SIG-M5 (cell line): ENCODE data around the gene ERVV-1.
"Not testable (repeated sequence)": the region's sequence is repeated elsewhere in the genome, so short reads cannot be mapped to it uniquely, and the experiment has no call there.

Source experiments
- DNase-seq: peaks from one replicate; lab custom pipeline; 2025; lab: John Stamatoyannopoulos, UW

Gene ERVV-1, protein sequence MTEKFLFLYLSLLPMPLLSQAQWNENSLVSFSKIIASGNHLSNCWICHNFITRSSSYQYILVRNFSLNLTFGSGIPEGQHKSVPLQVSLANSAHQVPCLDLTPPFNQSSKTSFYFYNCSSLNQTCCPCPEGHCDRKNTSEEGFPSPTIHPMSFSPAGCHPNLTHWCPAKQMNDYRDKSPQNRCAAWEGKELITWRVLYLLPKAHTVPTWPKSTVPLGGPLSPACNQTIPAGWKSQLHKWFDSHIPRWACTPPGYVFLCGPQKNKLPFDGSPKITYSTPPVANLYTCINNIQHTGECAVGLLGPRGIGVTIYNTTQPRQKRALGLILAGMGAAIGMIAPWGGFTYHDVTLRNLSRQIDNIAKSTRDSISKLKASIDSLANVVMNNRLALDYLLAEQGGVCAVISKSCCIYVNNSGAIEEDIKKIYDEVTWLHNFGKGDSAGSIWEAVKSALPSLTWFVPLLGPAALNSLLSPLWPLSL

DNA sequence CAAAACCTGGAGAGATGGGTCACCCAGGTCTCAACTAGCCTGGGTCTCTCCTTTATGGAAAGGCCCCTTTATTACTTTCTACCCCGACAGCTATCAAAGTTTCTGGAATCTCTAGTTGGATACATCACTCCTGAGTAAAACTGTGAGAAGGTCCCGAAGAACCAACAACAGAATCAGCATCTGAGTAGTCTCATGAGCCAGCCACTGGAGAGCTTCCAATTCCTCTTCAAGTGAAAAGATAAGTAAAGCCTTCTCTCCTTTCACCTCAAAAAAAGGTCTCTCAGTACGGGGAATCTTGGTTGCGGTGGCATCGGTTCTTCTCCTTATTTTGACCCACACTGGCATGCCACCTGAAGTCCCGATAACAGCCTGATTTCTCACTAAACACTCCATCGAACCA is at the start of gene ERVV-1:
Gene ERVV-1 (plus strand): TSS at position 301 of the 400 bp plus-strand sequence. CDS start 170 bp downstream, outside the sequence.
- DNase-seq, result no peak

DNA sequence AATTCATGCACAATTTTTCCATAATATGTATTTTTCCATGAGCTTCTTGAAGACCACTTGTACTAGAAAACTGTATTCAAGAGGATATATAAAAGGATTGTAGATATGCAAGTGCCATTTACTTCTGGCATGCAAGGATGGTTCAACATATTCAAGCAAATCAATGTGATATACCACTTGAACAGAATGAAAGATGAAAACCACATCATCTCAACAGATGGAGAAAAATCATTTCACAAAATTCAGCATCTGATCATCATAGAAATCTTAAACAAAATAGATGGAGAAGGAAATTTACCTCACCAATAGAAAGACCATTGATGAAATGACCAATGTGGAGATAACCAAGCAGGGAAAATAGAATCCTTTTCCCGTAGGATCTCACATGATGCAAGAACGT is 45.9 kb upstream of the ERVV-1 start:
- no peak for DNase-seq

DNA sequence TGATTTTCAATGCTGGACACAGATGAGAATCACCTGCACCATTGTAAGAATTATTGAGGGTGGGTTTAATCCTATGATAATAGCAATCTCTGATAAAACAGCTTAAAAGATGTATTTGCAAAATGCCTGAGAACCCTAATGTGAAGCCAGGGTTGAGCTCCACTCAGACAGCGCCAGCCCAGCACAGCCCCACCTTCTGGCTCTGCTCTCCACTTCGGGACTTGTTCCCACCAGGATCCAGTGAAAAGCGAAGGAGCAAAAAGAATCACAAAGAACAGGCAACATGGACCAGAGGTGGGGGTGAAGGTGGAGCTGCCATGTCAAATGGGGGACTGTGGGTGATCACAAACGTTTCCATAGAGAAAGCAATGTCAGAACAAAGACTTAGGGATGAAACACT is 32.4 kb upstream of the ERVV-1 start:
- no peak for DNase-seq

DNA sequence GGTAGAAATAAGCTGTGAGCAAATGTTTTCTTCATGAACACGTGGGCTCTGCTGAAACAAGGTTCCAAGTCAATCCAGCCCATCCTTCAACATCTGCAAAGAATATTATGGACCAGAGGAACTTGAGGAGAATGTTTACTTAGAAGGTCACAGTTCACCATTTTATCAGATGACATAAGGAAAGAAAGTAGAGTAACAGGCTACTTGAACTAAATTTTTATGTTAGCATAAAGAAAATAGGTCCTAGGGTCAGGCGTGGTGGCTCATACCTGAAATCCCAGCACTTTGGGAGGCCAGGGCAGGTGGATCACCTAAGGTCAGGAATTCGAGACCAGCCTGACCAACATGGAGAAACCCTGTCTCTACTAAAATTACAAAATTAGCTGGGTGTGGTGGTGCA is 30.6 kb upstream of the ERVV-1 start:
- DNase-seq, result not testable (repeated sequence)

DNA sequence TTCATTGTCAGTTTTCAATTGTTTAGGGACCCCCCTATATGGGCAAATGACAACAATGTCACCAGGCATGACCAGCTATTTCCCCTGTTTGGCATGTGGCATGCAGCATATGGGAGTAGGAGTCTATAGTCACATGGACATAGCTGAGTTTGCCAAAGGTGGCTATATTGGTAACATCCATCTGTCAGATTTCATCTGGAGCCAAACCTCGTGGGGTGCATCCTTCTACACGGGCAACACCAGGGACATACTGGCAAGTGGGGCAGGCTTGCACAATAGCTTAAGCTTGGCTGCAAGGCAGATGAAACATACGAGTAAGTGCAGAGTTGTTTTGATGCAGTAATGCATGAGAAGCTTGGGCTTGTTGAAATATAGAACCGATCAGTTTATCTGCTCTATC is 26.5 kb upstream of the ERVV-1 start:
- no peak for DNase-seq

DNA sequence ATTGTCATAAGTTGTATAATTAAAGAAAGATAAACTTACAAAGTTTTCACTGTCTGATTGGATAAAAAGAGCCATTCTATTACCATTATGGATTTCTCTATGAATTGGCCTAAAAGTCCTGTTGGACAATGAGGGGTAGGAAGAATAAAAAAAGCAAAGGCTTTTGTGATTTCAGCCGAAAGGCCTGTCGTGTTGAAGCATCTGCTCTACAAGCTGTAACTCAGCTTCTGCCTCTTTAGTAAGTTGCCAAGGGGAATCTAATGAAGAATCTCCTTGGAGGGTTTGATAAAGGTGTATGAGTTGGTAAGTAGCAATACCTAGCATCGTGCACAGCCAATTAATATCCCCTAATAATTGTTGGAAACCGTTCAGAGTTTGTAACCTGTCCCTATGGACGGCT is 25.2 kb upstream of the ERVV-1 start:
- no peak for DNase-seq

DNA sequence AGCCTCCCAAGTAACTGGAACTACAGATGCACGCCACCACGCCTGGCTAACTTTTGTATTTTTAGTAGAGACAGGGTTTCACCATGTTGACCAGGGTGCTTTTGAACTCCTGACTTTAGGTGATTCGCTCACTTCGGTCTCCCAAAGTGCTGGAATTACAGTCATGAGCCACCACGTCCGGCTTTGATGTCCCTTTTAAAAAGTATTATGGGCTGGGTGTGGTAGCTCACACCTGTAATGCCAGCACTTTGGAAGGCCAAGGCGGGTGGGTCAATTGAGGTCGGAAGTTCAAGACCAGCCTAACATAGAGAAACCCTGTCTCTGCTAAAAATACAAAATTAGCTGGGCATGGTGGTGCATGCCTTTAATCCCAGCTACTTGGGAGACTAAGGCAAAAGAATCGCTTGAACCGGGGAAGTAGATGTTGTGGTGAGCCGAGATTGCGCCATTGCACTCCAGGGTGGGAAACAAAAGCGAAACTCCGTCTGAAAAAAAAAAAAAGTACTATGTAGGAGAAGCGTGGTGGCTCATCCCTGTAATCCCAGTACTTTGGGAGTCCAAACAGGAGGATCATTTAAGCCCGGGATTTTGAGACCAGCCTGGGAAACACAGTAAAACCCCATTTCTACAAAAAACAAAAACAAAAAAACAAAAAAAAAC is 22.8 kb upstream of the ERVV-1 start:
- no peak for DNase-seq

DNA sequence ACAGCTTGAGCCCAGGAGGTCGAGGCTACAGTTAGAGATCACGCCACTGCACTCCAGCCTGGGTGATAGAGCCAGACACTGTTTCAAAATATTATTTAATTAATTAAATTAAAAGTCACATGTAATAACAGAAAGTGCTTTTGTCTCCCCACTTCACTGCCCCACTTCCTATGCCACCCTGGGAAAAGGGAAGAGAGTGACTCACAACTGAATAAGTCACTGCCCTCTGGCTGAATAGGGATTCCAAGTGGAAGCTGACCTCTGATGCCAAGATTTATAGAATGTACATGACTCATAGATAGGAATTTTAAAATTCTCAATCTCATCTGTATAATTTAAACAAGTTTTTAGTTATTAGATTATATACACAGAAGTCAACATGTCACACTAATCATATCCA is 22.2 kb upstream of the ERVV-1 start:
- DNase-seq, result no peak

DNA sequence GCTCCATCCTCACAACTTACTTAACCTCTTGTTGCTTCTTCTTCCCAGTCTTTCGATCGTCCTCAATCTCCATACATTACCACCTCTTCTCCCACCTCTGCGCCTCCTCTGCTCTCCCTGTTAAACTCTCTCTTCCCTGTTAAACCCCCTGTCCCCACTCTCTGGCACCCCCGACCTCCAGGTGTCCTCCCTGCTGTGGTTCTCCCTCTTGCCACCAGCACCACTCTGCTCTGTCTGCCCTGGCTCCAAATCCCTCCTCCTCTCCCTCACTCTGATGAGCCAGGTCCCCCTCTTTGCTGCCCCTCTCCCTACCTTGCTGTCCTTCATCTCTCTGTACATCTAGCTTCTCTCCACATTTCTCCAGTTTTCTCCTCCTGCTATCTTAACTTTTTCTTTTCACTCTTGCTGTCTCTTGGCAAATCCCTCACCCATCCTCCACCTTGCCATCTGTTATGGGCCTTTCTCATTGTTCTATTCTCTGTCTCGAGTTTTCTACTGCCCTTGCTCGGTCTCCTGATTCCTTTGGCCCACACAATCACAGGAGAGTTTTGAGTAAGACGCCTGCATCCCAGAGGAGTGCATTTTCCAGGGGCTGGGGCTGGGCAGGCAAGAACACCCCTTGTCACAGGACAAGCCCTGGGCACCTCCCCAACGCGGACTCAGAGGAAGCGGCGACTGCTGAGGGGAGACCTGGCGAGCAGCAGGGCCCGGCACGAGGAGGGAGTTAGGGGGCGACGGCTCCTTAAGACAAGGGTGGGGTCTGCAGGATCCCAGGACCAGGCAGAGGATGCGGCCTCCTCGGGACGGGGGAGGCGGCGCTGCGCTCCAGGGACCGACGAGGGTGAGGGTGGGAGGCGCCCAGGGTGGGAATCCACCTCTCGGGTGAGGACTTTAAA is 21.4 kb upstream of the ERVV-1 start:
- DNase-seq, result no peak

DNA sequence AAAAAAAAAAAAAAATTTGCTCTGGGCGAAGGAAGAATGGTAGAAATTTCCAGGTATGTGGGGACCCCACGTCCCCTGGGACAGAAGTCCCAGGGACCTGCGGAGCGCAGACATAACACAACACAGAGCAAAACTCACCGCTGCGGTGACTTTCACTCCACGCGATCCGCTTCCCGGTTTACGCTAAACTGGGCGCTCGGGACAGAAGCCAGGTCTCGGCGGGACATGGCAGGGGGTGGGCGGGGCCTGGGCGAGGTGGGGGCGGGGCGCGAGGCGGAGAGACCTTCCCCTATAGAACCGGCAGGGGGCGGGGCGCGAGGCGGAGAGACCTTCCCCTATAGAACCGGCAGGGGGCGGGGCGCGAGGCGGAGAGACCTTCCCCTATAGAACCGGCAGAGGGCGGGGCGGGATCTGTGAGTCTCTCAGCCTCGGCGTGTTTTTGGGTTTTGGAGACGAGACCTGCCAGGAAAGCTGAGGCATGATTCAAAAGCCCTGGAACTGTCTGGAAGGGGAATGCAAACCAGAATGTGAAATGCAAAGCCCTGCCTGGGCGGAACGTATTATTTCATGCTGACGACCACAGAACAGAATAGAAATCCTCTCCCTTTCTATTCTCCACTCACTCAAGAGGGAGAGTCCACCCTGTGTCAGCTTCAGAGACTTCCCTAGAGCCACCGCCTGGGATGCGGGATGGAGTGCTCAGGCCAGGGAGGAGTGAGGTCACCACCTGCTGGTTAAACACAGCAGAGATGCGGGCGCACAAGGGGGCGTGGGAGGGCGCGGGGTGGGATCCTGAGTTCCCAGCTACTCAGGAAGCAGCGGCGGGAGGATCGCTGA is 20.2 kb upstream of the ERVV-1 start:
- DNase-seq, result no peak

DNA sequence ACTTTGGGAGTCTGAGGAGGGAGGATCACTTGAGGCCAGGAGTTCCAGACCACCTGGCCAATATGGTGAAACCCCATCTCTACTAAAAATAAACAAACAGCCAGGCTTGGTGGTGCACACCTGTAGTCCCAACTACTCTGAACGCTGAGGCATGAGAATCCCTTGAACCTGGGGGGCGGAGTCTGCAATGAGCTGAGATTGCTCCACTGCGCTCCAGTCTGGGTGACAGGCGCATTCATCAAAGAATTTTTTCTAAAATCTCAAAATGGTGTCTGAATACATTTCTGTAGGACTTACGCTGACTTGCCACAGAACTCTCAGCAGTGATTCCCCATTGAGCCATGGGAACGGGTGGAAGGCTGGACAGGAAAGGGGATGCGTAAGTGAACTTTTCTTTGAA is 18.0 kb upstream of the ERVV-1 start:
- DNase-seq, result no peak

DNA sequence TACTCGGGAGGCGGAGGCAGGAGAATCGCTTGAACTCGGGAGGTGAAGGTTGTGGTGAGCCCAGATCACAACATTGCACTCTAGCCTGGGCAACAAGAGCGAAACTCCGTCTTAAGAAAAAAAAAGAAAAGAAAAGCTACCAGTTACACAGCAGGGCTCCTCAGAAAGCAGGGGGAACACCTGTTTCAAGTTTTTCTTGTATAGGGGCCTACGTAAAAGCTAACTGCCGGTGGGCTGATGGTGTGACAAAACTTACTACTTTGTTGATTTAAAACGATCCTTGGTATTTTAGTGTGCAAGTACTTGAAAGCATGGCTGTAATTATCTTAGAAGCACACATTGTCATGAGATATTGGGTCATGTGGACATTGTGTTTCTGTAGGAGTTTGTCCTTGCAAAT is 15.7 kb upstream of the ERVV-1 start:
- DNase-seq, result no peak

DNA sequence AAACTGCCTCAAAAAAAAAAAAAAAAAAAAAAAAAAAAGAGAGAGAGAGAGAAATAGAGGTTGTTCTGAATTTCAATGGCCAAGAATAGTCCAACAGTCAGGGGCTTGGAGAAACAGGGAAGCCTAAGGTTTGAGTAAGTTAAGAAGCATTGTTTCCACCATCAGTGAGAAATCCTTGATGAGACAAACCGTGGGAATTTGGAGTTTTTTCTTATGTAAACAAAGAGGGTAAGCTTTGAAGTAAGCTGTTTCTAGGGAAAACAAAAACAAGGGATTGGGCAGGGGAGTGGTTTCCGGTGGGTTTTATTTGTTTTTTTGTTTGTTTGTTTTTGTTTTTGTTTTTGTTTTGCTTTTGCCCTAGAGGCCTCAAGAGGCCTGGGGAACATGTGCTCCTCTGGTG is 11.2 kb upstream of the ERVV-1 start:
- DNase-seq, result no peak

DNA sequence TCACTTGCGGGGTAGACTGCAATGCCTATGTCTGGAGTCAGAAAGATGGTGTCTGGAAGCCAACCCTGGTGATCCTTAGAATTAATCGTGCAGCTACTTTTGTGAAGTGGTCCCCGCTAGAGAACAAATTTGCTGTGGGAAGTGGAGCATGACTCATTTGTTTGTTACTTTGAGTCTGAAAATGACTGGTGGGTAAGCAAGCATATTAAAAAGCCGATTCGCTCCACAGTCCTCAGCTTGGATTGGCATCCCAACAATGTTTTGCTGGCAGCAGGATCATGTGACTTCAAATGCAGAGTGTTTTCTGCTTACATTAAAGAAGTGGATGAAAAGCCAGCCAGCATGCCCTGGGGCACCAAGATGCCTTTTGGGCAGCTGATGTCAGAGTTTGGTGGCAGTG is 9.5 kb upstream of the ERVV-1 start:
- no peak for DNase-seq

DNA sequence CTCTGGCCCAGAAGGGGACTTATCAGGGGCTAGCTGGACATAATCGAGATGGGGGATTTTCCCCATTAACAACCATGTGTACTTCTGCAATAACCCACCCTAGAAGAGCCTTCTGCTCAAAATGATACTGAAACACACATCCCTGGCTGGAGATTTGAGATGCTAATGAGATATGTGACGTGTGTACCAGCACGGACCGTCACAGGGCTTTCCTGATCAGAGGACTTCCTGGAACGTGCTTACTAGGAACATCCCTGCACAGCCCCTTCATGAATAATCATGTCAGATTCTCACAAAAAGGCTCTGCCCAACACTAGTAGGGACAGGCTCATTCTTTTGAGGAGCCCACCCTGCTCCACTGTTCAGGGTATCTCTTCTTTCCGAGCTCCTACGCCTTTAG is 6.5 kb upstream of the ERVV-1 start:
- no peak for DNase-seq

DNA sequence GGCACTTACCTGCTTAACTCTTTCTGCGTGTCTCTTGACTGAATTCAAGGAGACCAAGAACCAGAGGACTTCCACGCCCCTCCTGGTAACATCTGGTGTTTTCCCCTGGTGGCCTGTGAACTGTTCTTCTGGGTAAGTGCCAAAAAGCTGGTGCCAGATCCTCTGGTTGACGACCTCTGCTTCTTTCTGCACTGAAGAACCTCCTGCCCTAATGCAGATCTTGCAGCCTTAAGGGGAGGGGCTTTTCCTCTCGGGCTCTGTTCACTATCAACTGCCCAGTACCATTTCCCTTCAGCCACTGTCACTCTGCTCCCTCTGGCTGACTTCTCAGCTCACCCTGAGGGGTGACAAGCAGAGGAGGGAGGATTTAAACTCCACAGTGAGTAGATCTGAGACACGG is 6.1 kb upstream of the ERVV-1 start:
- no peak for DNase-seq

DNA sequence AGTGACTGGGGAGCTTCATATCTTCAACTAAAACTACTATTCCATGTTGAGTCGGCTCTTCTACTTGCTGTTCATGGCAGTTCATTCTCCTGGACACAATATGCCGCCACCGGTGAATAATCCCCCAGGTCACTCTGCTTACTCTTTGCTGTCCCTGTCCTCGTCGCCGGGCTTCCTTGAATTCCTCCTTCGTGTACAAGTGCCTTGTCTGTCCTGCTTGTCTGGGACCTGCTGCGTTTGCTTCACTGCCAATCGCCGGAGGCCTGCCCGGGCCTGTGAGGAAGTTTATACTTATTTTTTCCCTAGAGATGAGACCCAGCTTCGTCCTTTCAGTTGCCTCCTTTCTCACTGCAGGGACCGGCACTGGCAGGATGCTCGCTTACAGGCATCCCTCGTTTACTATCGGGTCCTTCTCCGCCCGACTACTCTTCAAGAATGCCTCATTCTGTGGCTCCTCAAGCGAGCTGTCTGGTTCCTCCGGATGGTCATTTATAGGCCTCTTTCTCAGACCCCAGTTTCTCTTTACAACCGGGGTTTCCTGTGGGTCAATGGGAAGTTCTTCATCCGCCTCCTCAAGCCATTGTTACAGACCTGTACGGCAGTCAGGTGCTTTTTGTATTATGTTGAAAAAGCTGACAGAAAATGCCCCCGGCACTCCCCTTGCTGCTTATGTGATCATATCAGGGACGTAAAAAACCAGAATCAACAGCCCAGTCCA is 5.5 kb upstream of the ERVV-1 start:
- no peak for DNase-seq

DNA sequence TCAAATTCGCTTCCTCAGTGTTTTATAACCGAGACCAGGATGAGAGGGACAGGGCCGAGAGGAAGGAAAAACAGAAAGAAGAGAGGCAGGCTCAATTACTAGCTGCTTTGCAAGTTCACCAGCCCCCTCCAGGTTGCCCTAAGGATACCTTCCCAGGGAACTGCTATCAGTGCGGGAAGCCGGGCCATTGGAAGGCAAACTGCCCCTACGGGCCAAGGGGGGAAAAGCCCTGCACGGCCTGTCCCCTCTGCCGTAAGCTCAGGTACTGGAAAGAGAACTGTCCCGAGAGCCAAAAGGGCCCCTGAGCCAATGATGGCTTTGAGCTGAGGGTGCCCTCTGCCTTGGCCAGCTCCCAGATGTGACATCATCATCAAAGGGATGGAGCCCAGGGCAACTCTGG is 3.2 kb upstream of the ERVV-1 start:
- no peak for DNase-seq

DNA sequence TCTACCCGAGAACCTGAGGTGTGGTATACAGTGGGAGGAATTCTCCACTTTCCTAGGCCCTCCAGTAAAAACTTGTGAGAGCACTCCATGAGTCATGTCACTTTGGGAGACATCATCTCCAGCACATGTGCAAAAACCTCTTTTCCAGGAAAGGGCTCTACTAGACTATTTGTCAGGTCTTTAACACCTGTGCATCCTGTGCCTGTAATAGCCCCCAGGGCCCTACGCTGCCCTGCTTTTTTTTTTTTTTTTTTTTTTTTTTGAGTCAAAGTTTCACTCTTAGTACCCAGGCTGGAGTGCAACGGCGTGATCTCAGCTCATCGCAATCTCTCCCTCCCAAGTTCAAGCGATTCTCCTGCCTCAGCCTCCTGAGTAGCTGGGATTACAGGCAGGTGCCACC is 1.7 kb upstream of the ERVV-1 start:
- no peak for DNase-seq

DNA sequence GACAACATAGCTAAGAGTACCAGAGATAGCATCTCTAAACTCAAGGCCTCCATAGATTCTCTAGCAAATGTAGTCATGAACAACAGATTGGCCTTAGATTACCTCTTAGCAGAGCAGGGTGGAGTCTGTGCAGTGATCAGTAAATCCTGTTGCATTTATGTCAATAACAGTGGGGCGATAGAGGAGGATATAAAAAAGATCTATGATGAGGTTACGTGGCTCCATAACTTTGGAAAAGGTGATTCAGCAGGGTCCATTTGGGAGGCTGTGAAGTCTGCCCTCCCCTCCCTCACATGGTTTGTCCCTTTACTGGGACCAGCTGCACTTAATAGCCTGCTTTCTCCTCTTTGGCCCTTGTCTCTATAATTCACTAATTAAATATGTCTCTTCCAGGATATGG is 1.4 kb downstream of the ERVV-1 start:
- DNase-seq, result no peak

DNA sequence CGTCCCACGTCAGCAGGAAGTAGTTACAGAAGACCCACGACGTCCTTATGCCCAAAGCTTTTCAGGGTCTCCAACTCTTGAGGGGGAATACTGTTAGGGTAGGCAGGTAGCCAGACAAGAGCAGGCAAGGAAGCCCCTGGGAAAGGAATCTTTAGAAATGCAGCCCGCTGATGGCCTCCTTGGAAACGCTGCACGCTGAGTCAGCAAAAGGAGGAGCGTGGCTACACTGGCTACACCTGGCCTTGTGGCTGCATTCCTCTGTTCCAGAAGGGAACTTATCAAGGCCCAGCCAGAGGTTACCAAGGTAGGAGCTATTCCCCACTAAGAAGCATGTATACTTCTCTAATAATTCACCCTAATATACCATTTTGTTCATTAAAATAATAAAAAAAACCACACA is 2.0 kb downstream of the ERVV-1 start:
- no peak for DNase-seq
